HG02852 (cell line): ENCODE data around the gene PTPRA.
"Not testable (repeated sequence)": the region's sequence is repeated elsewhere in the genome, so short reads cannot be mapped to it uniquely, and the experiment has no call there.

Experiments used
- ATAC-seq: cut with Tn5 transposase; IDR thresholded peaks from one replicate; pipeline ENCODE4 v1.9.1; 2021; ENCODE audit warnings: mild to moderate bottlenecking, moderate library complexity; ENCODE audit not compliant: unreplicated experiment

Gene PTPRA

GRCh38 chr20:3067139-3068014 lies 194.1 kb downstream of the PTPRA start:
- no peak for ATAC-seq

GRCh38 chr20:3068075-3068474 lies 194.8 kb downstream of the PTPRA start:
- no peak for ATAC-seq

GRCh38 chr20:3068986-3069900 lies 196.0 kb downstream of the PTPRA start:
- ATAC-seq = no peak

GRCh38 chr20:3070725-3071124 lies 197.4 kb downstream of the PTPRA start:
- ATAC-seq = no peak

GRCh38 chr20:3071266-3071609 lies 198.0 kb downstream of the PTPRA start:
- ATAC-seq = no peak

- no peak for ATAC-seq
Observed at GRCh38 chr20:3071610-3072529, 198.6 kb downstream of the PTPRA start, which contains the start of gene OXT. OXT (plus strand) TSS chr20:3071620; CDS start chr20:3071656, 36 bp downstream.

- ATAC-seq = no peak
Observed at GRCh38 chr20:3072530-3073250, 199.4 kb downstream of the PTPRA start.

- ATAC-seq = not testable (repeated sequence)
Observed at GRCh38 chr20:3073251-3073643, 200.0 kb downstream of the PTPRA start.

GRCh38 chr20:3074812-3075211 lies 201.5 kb downstream of the PTPRA start:
- ATAC-seq = no peak

- not testable (repeated sequence) for ATAC-seq
Observed at GRCh38 chr20:3075315-3075714, 202.0 kb downstream of the PTPRA start.

GRCh38 chr20:3077618-3078134 lies 204.4 kb downstream of the PTPRA start:
- no peak for ATAC-seq

- ATAC-seq = no peak
Observed at GRCh38 chr20:3080939-3081388, 207.7 kb downstream of the PTPRA start.

- no peak for ATAC-seq
Observed at GRCh38 chr20:3081641-3082040, 208.4 kb downstream of the PTPRA start.

- ATAC-seq = no peak
Observed at GRCh38 chr20:3082306-3082951, 209.1 kb downstream of the PTPRA start.

GRCh38 chr20:3082955-3083952 lies 210.0 kb downstream of the PTPRA start:
- no peak for ATAC-seq

- no peak for ATAC-seq
Observed at GRCh38 chr20:3084283-3084985, 211.2 kb downstream of the PTPRA start, which contains the start of gene AVP. AVP (minus strand) TSS chr20:3084724; CDS start chr20:3084674, 50 bp downstream.

GRCh38 chr20:3084986-3085360 lies 211.7 kb downstream of the PTPRA start:
- ATAC-seq = no peak
